ENCODE data around the gene STAT1. TPM values are rescaled to one million over a fixed set of nuclear protein-coding genes. Genes with fewer than 3 reads are reported as not detected.

Gene STAT1
- total RNA-seq, 1 donor from 2014 or later, result 29.0 TPM

DNA sequence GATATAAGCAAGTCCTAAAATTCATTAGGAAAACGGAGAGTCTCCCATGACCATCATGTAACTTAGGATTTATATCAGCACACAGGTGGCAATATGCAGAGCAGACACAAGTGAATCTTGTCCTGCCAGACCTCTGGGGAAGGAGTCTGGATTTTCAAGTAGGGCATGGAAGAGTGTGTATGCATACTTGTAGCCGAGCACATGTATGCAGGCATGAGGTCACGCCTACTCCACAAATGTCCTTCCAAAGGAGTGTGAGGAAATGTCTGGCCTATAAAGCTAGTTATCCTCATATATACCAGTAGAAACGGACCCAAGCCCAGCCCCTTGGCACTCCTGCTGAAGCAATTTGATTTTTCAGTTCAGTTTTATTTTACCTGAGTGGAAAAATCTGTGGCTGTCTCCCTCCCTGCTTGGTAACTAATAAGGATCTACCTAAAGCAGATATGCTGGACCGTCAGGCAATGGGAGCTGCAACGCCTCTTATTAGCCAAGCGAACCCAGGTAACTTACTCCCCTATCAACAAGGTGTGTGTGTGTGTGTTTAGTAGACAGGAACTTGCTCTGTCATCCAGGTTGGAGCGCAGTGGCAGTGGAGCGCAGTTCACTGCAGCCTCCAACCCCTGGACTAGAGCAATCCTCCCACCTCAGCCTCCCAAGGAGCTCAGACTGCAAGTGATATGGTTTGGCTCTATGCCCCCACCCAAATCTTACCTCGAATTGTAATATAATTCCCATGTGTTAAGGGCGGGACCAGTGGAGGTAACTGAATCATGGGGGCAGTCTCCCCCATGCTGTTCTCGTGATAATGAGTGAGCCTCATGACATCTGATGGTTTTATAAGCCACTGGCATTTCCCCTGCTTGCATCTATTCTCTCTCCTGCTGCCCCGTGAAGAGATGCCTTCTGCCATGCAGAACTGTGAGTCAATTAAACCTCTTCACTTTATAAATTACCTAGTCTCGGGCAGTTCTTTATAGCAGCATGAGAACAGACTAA lies 2.8 kb downstream of the STAT1 start:
- H3K27me3 ChIP-seq (ENCODE audit: control insufficient read depth, insufficient read depth, low read length), result no peaks in the 10 kb centered on the region
- TF ChIP-seq, protein P1, sequence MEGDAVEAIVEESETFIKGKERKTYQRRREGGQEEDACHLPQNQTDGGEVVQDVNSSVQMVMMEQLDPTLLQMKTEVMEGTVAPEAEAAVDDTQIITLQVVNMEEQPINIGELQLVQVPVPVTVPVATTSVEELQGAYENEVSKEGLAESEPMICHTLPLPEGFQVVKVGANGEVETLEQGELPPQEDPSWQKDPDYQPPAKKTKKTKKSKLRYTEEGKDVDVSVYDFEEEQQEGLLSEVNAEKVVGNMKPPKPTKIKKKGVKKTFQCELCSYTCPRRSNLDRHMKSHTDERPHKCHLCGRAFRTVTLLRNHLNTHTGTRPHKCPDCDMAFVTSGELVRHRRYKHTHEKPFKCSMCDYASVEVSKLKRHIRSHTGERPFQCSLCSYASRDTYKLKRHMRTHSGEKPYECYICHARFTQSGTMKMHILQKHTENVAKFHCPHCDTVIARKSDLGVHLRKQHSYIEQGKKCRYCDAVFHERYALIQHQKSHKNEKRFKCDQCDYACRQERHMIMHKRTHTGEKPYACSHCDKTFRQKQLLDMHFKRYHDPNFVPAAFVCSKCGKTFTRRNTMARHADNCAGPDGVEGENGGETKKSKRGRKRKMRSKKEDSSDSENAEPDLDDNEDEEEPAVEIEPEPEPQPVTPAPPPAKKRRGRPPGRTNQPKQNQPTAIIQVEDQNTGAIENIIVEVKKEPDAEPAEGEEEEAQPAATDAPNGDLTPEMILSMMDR (IDR thresholded peaks at IDR 0.05; ENCODE audit: insufficient read depth, low read length, severe bottlenecking), result no peak
- no peak for DNase-seq (ENCODE audit: low read depth)
- peaks cover 18% of the 10 kb centered on the region for H3K36me3 ChIP-seq (ENCODE audit: control insufficient read depth, insufficient read depth, low read length)
- no peak for FAIRE-seq
- no peak overlapping the region for H3K4me3 ChIP-seq (ENCODE audit: low read depth, low read length)

DNA sequence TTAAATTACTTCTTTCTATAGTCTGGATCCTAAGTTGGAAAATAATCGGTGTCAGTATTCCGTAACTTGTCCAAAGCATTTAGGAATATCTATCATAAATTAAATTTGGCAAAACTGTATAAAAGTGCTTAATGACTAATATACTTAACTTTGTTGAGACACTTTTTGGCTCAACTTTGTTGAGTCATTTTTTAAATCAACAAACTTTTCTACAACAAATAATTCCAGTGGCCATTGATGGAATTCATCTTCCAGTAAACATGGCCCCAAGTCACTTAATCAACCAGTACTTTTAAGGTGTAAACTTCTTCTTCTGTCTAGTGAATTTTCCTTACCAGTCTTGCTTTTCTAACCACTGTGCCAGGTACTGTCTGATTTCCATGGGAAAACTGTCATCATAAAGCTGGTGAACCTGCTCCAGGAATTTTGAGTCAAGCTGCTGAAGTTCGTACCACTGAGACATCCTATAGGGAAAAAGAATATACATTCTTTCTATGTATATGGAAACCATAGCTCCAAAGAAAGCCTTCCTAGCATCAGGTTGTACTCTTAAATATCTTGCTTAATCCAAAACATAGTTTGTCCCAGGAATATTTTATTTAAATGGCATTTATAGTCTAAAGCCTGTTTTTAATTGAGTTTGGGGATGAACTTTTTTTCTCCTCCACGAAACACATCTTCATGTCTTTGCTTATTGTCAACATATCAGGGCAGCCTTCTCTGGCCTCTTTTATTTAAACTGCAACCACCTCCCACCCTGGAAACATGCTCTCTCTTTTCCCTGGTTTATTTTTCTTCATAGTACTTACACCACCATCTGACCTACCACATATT lies 4.2 kb downstream of the STAT1 start:
- Histone ChIP-seq H3K4me3 (ENCODE audit: low read depth, low read length) (no peak overlapping the region), H3K27me3 (ENCODE audit: control insufficient read depth, insufficient read depth, low read length) (no peaks in the 10 kb centered on the region), H3K36me3 (ENCODE audit: control insufficient read depth, insufficient read depth, low read length) (peaks cover 21% of the 10 kb centered on the region)
- TF ChIP-seq, protein P1 (IDR thresholded peaks at IDR 0.05; ENCODE audit: insufficient read depth, low read length, severe bottlenecking), result no peak
- DNase-seq (ENCODE audit: low read depth), result peak; percentile 59
- FAIRE-seq, result no peak

DNA sequence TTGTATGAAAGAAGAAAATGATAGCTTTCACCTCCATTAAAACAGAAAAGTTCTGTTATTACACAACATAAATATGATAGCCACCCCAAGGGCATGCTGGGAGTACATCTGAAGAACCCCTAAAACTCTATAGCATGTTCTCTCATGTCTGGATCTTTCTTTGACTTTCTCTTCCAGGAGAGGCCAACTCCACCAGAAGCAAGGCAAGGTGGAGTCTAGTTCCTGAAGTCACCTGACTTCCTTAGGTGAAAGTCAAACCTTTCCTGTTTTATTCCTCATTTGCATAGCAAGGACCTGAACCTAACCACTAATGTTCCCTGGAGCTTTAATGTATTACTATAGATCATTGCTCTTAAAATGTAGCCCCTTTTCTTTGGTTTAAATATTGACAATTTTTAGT lies 5.7 kb downstream of the STAT1 start:
- H3K4me3 ChIP-seq (ENCODE audit: low read depth, low read length), result no peak overlapping the region
- no peak for FAIRE-seq
- H3K36me3 ChIP-seq (ENCODE audit: control insufficient read depth, insufficient read depth, low read length), result peaks cover 31% of the 10 kb centered on the region

DNA sequence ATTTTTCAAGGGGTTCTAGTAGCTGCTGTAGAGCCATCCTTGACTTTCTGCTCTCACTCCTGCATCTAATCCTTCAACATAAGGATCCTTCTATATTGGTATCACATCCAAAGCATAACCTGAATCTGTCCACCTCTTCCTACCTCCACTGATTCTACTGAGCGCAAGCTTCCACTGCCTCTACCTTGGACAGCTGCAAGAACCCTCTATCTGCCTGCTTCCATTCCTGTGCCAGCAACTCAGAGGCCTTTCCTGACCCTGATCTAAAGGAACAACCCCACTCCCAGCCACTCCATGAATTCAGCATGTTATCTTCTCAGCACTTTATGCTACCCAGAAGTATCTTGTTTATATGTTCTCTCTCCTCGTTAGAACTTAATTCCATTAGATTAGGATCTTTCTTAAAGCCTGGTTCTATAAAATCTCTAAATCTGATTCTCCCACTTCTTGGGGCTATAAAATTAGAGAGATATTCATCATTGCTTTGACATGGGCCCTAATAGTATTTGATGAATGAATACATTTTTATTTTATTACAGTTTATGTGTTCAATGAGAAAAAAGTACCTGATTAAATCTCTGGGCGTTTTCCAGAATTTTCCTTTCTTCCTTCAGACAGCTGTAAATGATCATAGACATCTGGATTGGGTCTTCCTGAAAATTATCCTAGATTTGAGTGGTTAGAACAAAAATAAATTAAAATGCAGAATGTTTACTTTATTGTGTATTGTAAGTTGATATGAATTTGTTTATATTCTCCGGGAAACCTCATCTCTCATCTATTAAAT lies 6.8 kb downstream of the STAT1 start:
- H3K4me3 ChIP-seq (ENCODE audit: low read depth, low read length), result no peak overlapping the region
- DNase-seq (ENCODE audit: low read depth) (no peak), FAIRE-seq (no peak)
- TF ChIP-seq, protein P1 (IDR thresholded peaks at IDR 0.05; ENCODE audit: insufficient read depth, low read length, severe bottlenecking), result no peak
- H3K27me3 ChIP-seq (ENCODE audit: control insufficient read depth, insufficient read depth, low read length), result no peaks in the 10 kb centered on the region
- H3K36me3 ChIP-seq (ENCODE audit: control insufficient read depth, insufficient read depth, low read length), result peaks cover 31% of the 10 kb centered on the region

More for the DNA sequence above, 5.7 kb downstream of the STAT1 start:
- H3K27me3 ChIP-seq (ENCODE audit: control insufficient read depth, insufficient read depth, low read length), result no peaks in the 10 kb centered on the region
- no peak for DNase-seq (ENCODE audit: low read depth)
- TF ChIP-seq, protein P1 (IDR thresholded peaks at IDR 0.05; ENCODE audit: insufficient read depth, low read length, severe bottlenecking), result no peak

DNA sequence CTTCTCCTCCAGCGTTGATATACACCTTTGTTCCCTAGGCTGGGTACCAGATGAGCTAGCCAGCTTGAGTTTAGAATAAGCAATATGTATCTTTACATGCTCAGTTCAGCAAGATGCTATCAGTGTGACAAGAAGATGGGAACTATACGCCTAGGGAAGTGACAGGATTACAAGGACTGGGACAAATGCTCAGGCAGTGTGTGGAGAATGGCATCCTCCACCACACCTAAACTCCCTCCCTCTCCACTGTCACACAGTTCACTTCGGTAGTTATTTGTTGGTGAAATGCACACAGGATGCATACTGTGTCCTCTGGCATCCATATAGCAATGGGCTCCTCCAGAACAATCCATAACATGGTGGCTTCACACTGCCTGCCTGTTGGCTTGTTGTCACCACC lies 7.7 kb downstream of the STAT1 start:
- Histone ChIP-seq H3K27me3 (ENCODE audit: control insufficient read depth, insufficient read depth, low read length) (no peaks in the 10 kb centered on the region), H3K4me3 (ENCODE audit: low read depth, low read length) (no peak overlapping the region), H3K36me3 (ENCODE audit: control insufficient read depth, insufficient read depth, low read length) (peaks cover 27% of the 10 kb centered on the region)
- TF ChIP-seq, protein P1 (IDR thresholded peaks at IDR 0.05; ENCODE audit: insufficient read depth, low read length, severe bottlenecking), result no peak
- DNase-seq (ENCODE audit: low read depth) (no peak), FAIRE-seq (peak; percentile 85)
